Measurements from ENCODE around the gene TMX4. TPM values are rescaled to one million over a fixed set of nuclear protein-coding genes. Genes with fewer than 3 reads are reported as not detected.

TMX4 gene
- total RNA-seq, 4 donors from 2014 or later: 9.1 to 26.5 (median 12.0) TPM

DNA sequence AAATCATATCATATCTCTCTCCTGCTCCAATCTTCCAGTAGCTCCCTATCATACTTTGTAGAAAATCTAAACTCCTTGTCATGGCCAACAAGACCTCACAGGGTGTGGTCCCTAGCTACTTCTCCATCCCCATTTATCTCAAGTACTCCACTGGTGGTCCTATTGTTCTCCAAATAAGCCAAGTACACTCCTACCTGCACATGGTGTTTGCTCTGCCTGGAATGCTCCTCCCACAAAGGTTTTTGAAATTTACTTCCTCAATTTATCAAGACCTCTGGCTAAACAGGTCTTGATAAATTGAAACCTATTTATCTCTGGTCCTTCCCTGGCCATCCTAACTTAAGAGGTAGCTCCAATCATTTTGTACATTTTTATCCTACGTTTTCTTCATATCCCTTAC, 12.1 kb downstream of the TMX4 start:
- H3K4me1 ChIP-seq: no peaks in the 10 kb centered on the region
- H3K27ac ChIP-seq: no peak overlapping the region
- DNase-seq: no peak
- H3K27me3 ChIP-seq: no peaks in the 10 kb centered on the region
- no peak overlapping the region for H3K4me3 ChIP-seq
- 89 to 100% methylated on average over 1 of the region's 1 CpG for WGBS, 2 donors
- no peaks in the 10 kb centered on the region for H3K9me3 ChIP-seq
- intact Hi-C loops (cut with DNase I): no loop called here
- peaks cover 0 to 17% (median 3%) of the 10 kb centered on the region in 3 donors for H3K36me3 ChIP-seq
- TF ChIP-seq, protein P1, sequence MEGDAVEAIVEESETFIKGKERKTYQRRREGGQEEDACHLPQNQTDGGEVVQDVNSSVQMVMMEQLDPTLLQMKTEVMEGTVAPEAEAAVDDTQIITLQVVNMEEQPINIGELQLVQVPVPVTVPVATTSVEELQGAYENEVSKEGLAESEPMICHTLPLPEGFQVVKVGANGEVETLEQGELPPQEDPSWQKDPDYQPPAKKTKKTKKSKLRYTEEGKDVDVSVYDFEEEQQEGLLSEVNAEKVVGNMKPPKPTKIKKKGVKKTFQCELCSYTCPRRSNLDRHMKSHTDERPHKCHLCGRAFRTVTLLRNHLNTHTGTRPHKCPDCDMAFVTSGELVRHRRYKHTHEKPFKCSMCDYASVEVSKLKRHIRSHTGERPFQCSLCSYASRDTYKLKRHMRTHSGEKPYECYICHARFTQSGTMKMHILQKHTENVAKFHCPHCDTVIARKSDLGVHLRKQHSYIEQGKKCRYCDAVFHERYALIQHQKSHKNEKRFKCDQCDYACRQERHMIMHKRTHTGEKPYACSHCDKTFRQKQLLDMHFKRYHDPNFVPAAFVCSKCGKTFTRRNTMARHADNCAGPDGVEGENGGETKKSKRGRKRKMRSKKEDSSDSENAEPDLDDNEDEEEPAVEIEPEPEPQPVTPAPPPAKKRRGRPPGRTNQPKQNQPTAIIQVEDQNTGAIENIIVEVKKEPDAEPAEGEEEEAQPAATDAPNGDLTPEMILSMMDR (IDR thresholded peaks at IDR 0.05): no peak
- no peak for TF ChIP-seq POLR2A (IDR thresholded peaks at IDR 0.05)

DNA sequence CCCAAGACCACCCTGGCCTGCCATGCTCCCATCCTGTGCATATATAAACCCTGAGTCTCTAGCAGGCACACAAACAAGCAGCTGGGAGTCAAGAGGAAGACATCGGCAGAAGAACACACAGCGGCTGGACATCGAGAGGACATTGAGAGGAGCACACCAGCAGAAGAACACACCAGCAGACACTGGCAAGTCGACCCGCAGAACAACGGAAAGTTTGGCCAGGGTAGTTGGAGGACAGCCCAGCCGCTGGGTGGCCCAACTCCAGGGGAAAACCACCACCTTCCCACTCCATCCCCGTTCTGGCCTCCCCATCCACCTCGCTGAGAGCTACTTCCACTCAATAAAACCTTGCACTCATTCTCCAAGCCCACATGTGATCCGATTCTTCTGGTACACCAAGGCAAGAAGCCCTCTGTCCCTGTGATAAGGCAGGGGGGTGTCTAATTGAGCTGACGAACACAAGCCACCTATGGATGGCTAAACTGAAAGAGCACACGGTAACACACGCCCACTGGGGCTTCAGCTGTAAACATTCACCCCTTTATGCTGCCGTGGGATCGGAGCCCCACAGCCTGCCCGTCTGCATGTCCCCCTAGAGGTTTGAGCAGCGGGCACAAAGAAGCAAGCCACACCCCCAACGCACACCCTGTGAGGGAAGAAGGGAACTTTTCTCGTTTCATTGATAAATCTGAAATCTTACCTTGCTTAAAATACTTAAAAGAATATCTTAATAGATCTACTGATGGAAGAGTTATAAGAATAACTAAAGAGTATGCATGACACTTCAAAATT, 13.8 kb downstream of the TMX4 start:
- intact Hi-C loops (cut with DNase I): no loop called here
- no peak for DNase-seq
- H3K27me3 ChIP-seq: no peaks in the 10 kb centered on the region
- 88 to 93% methylated on average over 5 to 19 of the region's 19 CpGs for WGBS, 2 donors
- no peaks in the 10 kb centered on the region for H3K9me3 ChIP-seq
- no peak overlapping the region for H3K27ac ChIP-seq
- peaks cover 0 to 23% (median 3%) of the 10 kb centered on the region in 3 donors for H3K36me3 ChIP-seq
- no peak overlapping the region for H3K4me3 ChIP-seq
- no peak for TF ChIP-seq POLR2A (IDR thresholded peaks at IDR 0.05)
- TF ChIP-seq, protein P1 (IDR thresholded peaks at IDR 0.05): no peak
- no peaks in the 10 kb centered on the region for H3K4me1 ChIP-seq

DNA sequence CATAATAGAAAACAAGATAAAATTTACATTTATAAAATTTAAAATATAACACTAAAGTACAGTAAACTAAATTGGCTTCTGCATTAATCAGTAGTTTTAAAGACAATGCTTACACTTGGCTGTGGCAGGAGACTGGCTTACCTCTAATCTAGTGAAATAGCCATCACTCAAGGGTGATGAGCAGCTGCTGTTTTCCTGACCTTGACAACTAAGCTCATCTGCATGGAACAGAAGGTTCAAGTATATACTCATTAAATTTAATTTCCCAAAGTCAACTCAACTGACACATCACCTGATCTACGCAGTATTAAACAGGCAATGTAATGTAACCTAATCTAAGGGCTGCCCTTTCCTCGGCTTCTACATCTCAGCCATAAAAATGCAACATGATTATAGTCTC, 14.5 kb downstream of the TMX4 start:
- Histone ChIP-seq H3K4me1 (no peaks in the 10 kb centered on the region), H3K36me3 (peaks cover 0 to 30% (median 3%) of the 10 kb centered on the region in 3 donors), H3K9me3 (no peaks in the 10 kb centered on the region), H3K27ac (no peak overlapping the region), H3K27me3 (no peaks in the 10 kb centered on the region), H3K4me3 (no peak overlapping the region)
- 72 to 96% methylated on average over 2 of the region's 2 CpGs for WGBS, 2 donors
- intact Hi-C loops (cut with DNase I): no loop called here
- TF ChIP-seq, protein P1 (IDR thresholded peaks at IDR 0.05): no peak
- TF ChIP-seq POLR2A (IDR thresholded peaks at IDR 0.05): no peak
- DNase-seq: no peak

DNA sequence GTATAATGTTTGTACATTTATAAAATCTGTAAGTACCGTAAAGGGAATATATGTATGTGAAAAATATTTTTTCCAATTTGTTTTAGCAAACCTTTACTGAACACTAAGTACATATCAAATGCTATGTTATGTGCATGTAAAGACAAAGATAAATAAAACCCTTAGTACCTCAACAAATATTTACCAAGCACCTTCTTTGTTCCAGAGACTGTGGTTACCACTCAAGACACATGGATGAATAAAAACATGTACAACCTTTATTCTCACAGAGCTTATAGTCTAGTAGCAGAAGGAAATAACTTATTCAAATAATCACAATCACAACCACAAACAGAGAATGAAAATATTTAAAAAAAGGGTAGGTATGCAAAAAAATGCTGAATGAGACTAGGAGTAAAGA, 17.5 kb downstream of the TMX4 start:
- 93 to 94% methylated on average over 1 of the region's 1 CpG for WGBS, 2 donors
- TF ChIP-seq POLR2A (IDR thresholded peaks at IDR 0.05): no peak
- no peak overlapping the region for H3K27ac ChIP-seq
- H3K9me3 ChIP-seq: no peaks in the 10 kb centered on the region
- H3K27me3 ChIP-seq: no peaks in the 10 kb centered on the region
- intact Hi-C loops (cut with DNase I): no loop called here
- no peak for DNase-seq
- H3K4me1 ChIP-seq: no peaks in the 10 kb centered on the region
- H3K4me3 ChIP-seq: no peak overlapping the region
- peaks cover 0 to 56% (median 0%) of the 10 kb centered on the region in 3 donors for H3K36me3 ChIP-seq

DNA sequence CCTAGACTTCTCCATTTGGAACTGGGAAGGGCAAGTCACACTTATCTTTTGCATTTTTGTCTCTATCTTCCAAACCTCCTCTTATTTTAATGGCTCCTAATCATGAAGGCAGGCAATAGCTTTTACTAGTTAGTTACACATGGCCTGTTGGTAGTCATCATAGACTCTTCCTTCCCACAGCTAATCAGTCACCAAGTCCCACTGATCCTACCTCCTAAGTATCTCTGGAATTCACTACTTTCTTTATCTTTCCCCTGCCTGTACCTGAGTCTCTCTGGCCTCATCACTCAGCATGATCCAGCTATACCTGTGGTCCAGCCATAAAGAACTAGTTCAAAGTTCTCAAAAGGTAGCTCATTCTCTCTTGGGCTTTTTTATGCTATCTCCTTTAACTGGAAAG, 18.8 kb downstream of the TMX4 start:
- H3K4me3 ChIP-seq: no peak overlapping the region
- H3K4me1 ChIP-seq: no peaks in the 10 kb centered on the region
- no peaks in the 10 kb centered on the region for H3K27me3 ChIP-seq
- H3K27ac ChIP-seq: no peak overlapping the region
- H3K9me3 ChIP-seq: no peaks in the 10 kb centered on the region
- H3K36me3 ChIP-seq: peaks cover 0 to 66% (median 0%) of the 10 kb centered on the region in 3 donors
- intact Hi-C loops (cut with DNase I): no loop called here
- TF ChIP-seq POLR2A (IDR thresholded peaks at IDR 0.05): no peak
- no peak for DNase-seq

DNA sequence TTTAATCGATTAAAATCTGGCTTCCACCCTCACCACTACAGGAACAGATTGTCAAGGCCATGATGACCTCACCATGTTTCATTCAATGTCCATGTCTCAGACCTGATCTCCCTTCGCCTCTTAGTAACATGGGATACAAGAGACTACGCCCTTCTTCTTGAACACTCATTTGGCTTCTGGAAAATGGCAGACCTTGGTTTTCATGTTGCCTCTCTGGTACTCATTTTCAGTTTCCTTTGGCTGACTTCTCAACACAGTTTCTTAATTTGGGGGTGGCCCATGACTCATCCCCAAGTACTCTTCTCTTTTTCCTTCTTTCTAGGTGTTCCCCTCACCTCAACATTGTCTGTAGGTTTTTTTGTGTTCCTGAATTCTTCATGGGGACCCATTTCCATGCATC, 22.7 kb downstream of the TMX4 start:
- Histone ChIP-seq H3K4me3 (no peak overlapping the region), H3K27me3 (no peaks in the 10 kb centered on the region), H3K4me1 (no peaks in the 10 kb centered on the region), H3K9me3 (peaks cover 0 to 4% (median 0%) of the 10 kb centered on the region in 3 donors), H3K36me3 (peaks cover 0 to 95% (median 0%) of the 10 kb centered on the region in 3 donors), H3K27ac (no peak overlapping the region)
- intact Hi-C loops (cut with DNase I): no loop called here
- TF ChIP-seq POLR2A (IDR thresholded peaks at IDR 0.05): no peak
- TF ChIP-seq, protein P1 (IDR thresholded peaks at IDR 0.05): no peak
- WGBS, 2 donors: 96 to 97% methylated on average over 3 of the region's 3 CpGs
- no peak for DNase-seq
